Measurements from ENCODE around the gene TBKBP1.

DNA sequence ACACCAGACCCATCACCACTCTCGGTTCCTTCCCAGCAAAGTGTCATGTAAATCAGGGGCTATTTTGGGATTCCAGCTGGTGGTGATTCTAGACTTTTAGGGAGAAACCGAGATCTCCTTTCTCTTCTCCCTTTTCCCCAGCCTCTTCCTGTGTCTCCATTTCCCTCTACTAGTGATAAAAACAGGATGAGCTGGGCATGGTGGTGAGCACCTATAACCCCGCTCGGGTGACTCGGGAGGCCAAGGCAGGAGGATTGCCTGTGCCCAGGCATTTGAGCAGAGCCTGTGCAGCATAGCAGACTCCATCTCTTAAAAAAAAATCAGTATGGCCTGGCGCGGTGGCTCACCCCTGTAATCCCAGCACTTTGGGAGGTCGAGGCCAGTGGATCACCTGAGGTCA is 45.2 kb downstream of the TBKBP1 start:
- TF ChIP-seq, protein P1, sequence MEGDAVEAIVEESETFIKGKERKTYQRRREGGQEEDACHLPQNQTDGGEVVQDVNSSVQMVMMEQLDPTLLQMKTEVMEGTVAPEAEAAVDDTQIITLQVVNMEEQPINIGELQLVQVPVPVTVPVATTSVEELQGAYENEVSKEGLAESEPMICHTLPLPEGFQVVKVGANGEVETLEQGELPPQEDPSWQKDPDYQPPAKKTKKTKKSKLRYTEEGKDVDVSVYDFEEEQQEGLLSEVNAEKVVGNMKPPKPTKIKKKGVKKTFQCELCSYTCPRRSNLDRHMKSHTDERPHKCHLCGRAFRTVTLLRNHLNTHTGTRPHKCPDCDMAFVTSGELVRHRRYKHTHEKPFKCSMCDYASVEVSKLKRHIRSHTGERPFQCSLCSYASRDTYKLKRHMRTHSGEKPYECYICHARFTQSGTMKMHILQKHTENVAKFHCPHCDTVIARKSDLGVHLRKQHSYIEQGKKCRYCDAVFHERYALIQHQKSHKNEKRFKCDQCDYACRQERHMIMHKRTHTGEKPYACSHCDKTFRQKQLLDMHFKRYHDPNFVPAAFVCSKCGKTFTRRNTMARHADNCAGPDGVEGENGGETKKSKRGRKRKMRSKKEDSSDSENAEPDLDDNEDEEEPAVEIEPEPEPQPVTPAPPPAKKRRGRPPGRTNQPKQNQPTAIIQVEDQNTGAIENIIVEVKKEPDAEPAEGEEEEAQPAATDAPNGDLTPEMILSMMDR (IDR thresholded peaks at IDR 0.05) = no peak
- no peak for TF ChIP-seq POLR2AphosphoS5 (IDR thresholded peaks at IDR 0.05; ENCODE audit: insufficient read depth in 1 of 2, low read depth in 1 of 2)

Data from vagina (tissue), 2 donors.